AG04450 (cell line): Measurements from ENCODE around the gene RNPEPL1. TPM values are rescaled to one million over a fixed set of nuclear protein-coding genes. Genes with fewer than 3 reads are reported as not detected.

ENCODE experiments used
- CTCF ChIA-PET: fragments of 300-600, 350-600 bp; formaldehyde crosslinking; extraction: SDS; loops from one replicate; lab custom pipeline; 2022; ENCODE audit warnings: antibody characterized with exemption, inconsistent platforms; lab: Charles Lee
- POLR2A ChIA-PET: fragments of 350-600 bp; formaldehyde crosslinking; extraction: SDS; loops from one replicate; lab custom pipeline; 2021; ENCODE audit warnings: antibody characterized with exemption, inconsistent platforms; lab: Yijun Ruan, JAX
- DNase-seq: peaks from one replicate; pipeline ENCODE4 v3.0.0-alpha.2; 2011; ENCODE audit warnings: low read depth, low spot score
- H3K27ac ChIP-seq: one replicate; pipeline ENCODE4 v1.5.1; 2012; ENCODE audit warnings: low read depth, low read length, control low read depth
- H3K27me3 ChIP-seq: one replicate; pipeline ENCODE4 v1.6.0; 2012; ENCODE audit warnings: low read length; ENCODE audit not compliant: control insufficient read depth, insufficient read depth
- H3K4me3 ChIP-seq: 2 replicates; pipeline ENCODE4 v1.5.1; 2011; ENCODE audit warnings: mild to moderate bottlenecking, low read depth, low read length, control low read depth
- H3K9me3 ChIP-seq: 2 replicates; pipeline ENCODE4 v1.5.1; 2012; ENCODE audit warnings: low read length; ENCODE audit not compliant: control insufficient read depth, insufficient read depth
- CTCF ChIP-seq: IDR thresholded peaks from 2 replicates; pipeline ENCODE4 v1.5.1; 2011; ENCODE audit warnings: low read depth, low read length, control low read depth, inconsistent platforms
- polyA plus RNA-seq: library from polyadenylated mRNA; depleted of rRNA; stranded (reverse); fragments of >200 nt; gene quantifications from 2 replicates; pipeline ENCODE4 v1.2.3, GENCODE V29; 2011

Gene RNPEPL1
- polyA plus RNA-seq, 1 experiment = 7.2 TPM

DNA sequence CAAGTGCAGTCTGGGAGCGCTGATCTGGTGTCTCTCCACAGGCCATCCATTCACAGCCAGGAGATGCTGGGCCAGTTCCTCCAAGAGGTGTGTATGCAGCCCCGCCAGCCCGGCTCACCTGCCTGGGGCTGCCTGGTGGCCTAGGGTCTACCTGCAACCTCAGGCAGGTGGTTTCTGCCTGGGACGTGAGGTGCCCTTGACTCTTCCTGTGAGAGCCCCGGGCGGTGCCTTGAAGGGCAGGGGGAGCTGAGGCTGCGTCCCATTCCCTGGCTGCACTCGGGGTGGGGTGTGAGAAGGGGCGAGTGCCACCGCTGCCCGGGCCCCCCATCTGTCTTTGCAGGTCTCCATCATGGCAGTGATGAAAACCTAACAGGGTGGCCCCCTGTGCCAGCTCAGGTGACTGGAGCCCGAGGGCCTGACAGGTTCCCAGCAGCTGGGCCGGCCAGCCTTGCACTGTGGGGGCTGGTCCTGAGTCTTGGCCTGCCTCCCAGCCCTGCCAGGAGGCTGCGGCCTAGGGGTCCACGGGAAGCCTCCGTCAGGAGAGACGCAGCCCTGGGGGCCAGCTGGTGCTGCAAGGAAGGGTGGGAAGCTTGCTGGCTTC lies 30.1 kb downstream of the RNPEPL1 start:
- ChIA-PET POLR2A (interaction anchor here (2.1 kb wide), 1 partner anchor 12 kb away, joined by 5 read pairs; the partner anchor contains the start of gene CAPN10), CTCF (no interaction called here)
- H3K27me3 ChIP-seq = no peaks in the 10 kb centered on the region
- no peak for TF ChIP-seq CTCF
- H3K27ac ChIP-seq = no peak overlapping the region
- no peaks in the 10 kb centered on the region; the same call in 1 of the 2 replicates for H3K9me3 ChIP-seq
- no peak overlapping the region for H3K4me3 ChIP-seq
- DNase-seq = no peak

DNA sequence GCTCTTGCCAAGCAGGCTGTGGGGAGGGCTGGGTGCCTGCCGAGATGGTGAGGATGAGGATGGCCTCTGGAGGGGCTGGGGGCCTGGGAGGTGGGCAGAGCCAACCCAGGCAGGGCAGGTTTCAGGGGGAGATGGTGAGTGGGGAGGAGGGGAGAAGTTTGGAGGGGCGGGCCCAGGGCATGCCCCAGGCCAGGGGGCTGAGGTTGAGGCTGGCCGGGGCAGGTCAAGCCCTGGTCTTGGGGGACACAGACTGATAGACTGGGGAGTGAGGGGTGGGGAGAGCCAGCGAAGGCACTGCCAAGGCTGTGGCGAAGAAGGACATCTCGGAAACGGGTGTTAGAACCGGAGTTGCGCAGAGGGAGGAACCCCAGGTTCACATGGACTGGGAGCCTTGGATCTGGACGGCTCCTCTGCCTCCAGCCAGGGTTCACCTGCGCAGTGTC lies 30.9 kb downstream of the RNPEPL1 start:
- no peak overlapping the region for H3K27ac ChIP-seq
- no peak overlapping the region for H3K4me3 ChIP-seq
- TF ChIP-seq CTCF = no peak
- H3K27me3 ChIP-seq = no peaks in the 10 kb centered on the region
- CTCF ChIA-PET = no interaction called here
- POLR2A ChIA-PET = interaction anchor here (2.1 kb wide), 1 partner anchor 13 kb away, joined by 5 read pairs; the partner anchor contains the start of gene CAPN10
- no peaks in the 10 kb centered on the region; the same call in 1 of the 2 replicates for H3K9me3 ChIP-seq
- DNase-seq = no peak

- Histone ChIP-seq H3K4me3 (no peak overlapping the region), H3K27ac (no peak overlapping the region), H3K27me3 (no peaks in the 10 kb centered on the region), H3K9me3 (no peaks in the 10 kb centered on the region; the same call in 1 of the 2 replicates)
- ChIA-PET POLR2A (no interaction called here), CTCF (no interaction called here)
- DNase-seq = no peak
- TF ChIP-seq CTCF = no peak
These were observed 32.2 kb downstream of the RNPEPL1 start for GRCh38 chr2:240600451-240600961.

GRCh38 chr2:240601061-240601830 lies 33.0 kb downstream of the RNPEPL1 start:
- POLR2A ChIA-PET = no interaction called here

More at GRCh38 chr2:240601061-240601830, 33.0 kb downstream of the RNPEPL1 start:
- DNase-seq = no peak
- TF ChIP-seq CTCF = no peak
- no peaks in the 10 kb centered on the region; the same call in 1 of the 2 replicates for H3K9me3 ChIP-seq
- CTCF ChIA-PET = no interaction called here
- no peaks in the 10 kb centered on the region for H3K27me3 ChIP-seq
- H3K27ac ChIP-seq = no peak overlapping the region
- H3K4me3 ChIP-seq = no peak overlapping the region
